Measurements from ENCODE around the gene GRID1.

GRCh38 chr10:86319676-86320075 lies 46.9 kb downstream of the GRID1 start:
- TF ChIP-seq EZH2 (IDR thresholded peaks at IDR 0.05; ENCODE audit: insufficient read depth, poor library complexity, severe bottlenecking) (no peak), EZH2phosphoT487 (IDR thresholded peaks at IDR 0.05; ENCODE audit: insufficient read depth, low read depth) (no peak)
